Amniotic stem cell (primary cell): ENCODE measurements around the gene AGAP2.

Experiments
- DNase-seq: peaks from one replicate; lab custom pipeline; 2025; lab: John Stamatoyannopoulos, UW

AGAP2 gene

DNA sequence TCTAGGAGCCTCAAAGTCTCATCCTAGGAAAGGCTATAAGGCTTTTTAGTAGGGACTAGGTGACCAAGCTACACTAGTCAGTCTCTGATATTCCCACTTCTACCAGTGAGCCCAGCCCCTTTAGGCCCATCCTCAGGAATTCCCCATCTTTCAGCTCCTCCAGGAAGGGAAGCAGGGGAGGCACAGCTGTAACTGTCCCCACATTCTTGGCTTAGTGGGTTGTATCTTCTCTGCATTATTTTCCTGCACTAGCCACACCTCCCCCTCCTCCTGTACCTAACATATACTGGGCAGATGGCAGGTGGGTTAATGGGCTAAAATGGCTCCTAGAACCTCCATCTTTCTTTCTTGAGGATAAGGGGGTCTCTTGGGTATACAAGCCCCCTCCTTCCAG is 28.8 kb upstream of the AGAP2 start:
- no peak for DNase-seq

DNA sequence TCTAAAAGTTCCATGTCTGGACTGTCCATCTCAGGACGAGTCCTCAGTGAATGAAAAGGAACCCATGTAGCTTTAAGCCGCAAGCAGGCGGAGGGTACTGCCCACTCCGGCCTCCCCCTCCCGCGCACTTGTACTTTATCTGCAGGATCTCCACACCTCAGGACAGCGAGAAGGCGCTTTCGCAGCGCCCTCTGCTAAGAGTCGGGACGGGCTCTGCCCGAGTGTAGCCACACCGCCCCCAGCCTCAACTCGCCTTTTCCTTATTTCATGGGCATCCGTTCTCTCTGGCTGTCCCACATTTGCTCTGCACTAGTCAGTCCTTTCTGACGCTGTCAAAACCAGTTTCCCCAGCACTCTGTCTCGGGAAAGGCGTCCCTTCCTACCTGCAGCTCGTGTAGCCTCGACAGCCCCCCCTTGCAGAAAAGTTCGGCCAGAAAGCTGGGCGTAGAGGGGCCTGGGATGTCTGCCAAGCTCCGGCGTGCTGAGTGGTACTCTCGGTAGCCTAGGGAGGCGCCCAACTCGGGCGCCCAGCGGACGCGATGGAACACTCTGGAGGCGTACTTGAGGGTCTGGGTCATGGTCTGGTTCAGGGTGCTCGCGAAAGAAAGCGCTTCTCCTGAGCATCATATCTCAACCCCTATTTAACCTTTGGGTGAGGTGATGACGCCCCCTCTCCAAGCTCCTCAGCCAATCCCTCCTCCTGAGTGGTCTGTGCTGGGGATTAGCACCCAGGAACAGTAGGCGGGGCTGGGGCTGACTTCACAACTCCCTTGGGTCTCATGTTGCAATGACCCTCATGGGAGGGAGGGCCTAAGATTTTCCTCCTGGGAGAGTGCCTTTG is 28.1 kb upstream of the AGAP2 start, which contains the start of gene CYP27B1:
Gene CYP27B1, minus strand, starts transcription at position 615 of the 841 bp plus-strand sequence. Its CDS starts 37 bp downstream, at position 578.
- DNase-seq = no peak

DNA sequence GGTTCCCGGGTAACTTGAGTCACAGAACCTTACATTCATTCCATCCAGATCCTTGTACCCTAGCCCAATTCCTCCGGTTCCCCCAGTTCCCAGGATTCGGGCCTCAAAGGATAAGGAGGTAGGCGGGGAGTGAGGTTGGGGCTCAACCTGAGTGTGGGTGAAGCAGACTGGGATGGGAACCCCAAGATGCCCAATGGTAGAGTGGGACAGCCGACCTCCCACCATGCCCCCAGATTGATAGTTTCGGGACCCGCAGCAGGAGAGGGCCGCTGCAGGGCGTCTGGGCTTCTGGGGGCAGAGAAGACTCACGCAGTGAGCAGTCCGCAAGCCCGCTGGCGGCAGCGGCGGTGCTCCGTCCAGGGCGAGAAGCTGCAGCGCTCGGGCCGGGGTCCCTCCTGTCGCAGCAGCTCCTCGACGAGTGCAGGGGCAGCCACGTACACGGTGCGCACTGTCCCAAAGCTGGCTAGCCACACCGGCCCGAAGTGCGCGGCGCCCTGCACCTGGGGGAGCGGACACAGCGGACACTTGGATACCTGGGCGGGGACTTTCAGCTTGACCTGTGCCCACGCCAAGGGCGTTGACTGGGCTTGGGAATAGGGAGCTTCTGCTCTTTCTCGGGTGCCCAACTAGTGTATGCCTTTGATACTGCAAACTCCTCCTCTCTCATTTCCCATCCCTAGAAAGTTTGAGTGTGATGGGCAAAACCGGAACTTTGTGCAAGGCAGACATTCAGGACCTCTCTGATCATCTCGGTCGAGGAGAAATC is 27.3 kb upstream of the AGAP2 start:
- DNase-seq = no peak

DNA sequence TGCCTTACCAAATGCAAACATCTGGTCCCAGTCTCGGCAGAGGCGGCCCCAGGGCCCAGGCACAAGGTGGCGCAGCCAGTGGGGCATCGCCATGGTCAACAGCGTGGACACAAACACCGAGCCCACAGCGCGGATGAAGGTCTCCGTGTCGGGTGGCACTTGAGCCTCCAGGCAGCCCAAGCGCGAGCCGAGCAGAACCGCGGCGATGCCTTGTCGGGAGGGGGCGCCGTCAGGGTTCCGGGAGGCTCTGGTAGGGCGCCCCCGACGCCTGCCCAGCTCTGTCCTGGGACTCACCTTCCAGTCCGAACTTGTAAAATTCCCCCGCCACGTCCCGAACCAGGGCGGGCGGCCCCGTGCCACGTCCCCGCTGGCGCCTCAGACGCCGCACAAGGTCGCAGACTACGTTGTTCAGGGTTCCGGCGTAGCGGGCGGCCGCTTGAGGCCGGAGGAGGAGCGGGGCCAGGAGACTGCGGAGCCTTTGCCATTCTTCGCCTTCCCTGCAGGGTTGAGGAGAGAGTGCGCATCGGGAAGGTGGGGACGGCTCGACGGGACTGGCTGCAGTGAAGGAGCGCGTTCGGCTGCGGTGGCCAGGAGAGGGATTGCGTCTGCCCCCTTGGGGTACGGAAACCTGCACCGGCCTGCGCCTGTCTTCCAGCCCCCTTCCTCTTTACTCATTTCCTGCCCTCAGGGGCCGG is 26.6 kb upstream of the AGAP2 start:
- DNase-seq = no peak

DNA sequence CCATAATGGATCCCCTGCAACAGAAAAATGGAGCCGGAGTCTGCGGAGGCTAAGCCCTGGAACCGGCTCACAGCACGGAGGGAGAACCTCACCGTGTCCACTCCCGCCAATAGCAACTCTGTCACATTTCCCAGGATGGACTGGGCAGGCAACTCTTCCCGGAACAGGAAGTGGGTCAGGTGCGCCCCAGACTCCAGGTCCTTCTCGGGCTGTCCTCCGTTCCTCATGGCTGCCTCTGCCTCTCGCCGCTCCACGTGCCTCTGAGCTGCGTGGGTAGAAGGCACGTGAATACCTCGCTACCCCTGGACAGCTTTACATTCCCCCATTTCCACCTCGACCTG is 26.1 kb upstream of the AGAP2 start:
- no peak for DNase-seq

DNA sequence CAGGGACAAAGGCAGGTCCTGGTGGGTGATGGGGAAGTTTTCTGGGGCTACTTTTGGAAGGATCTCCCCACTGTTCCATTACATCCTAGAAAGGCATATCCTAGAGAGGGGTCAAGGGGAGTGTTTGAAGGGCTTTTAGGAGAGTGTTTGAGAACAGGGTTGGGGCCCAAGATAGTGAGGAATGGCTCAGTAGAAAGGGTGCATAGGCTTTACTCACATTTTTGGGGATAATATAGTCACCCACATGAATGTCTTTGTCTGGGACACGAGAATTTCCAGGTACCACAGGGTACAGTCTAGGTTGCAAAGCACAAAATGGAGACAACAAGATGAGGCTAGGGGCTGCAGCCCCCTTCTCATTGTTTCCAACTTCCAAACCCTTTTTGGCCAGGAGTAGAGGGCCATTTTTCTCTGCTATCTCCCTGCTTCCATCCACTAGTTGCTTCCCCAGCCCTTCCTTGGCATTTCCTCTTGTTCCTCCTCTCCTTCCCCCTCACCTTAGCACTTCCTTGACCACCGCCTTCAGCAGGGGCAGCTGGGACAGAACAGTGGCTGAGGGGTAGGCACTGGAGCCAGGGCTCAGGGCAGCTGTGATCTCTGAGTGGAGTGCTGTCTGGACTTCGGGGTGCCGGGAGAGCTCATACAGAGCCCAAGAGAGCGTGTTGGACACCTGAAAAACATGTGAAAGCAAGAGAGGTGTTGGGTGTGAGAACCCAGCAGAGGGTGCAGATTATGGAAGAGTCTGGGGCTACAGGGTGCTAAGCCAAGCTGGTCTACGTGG is 25.5 kb upstream of the AGAP2 start:
- DNase-seq = no peak

DNA sequence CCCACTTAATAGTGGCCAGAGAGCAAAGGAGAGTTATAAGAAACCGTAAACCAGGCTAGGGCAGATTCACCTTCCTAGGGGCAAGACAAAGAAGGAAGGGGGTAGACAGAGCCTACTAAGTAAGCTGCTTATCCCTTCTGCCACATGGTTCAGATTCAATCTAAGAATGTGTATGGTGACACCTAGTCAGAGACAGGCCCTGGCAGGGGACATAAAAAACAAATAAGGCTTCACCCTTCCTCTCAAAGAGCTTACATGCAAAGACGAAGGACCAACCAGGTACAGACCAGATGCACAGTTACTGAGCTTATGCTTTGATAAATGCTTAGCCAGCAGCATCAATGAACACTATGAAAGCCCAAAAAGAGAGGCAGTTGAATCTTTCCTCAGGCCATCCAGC is 23.9 kb upstream of the AGAP2 start:
- no peak for DNase-seq

DNA sequence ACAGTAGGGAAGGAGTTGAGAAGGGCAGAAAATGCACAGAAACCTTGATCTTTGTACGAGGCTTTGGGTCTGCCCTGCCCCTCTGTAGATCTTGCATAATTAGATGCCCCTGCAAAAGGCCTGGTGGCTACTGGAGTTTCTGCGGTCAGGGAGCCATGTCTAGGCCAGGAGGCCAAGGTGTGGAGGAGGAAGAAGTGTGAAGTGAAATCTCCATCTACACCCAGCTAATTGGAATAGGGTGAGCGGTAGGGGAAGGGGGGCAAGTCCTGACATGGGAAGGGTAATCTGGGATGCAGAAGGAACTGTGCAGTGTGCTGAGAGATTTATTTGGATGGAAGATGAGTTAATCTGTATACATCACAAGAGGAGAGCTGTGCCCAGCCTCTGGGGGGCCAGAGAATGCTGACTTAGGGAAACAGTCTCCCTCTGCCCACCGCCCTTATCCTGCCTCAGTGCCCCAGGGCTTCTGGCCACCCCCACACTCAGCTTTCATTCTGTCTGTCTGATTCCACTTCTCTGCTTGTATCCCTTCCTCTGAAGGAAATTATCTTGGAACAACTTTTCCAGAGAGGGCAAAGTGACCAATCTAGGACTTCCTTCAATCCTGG is 23.0 kb upstream of the AGAP2 start:
- no peak for DNase-seq

DNA sequence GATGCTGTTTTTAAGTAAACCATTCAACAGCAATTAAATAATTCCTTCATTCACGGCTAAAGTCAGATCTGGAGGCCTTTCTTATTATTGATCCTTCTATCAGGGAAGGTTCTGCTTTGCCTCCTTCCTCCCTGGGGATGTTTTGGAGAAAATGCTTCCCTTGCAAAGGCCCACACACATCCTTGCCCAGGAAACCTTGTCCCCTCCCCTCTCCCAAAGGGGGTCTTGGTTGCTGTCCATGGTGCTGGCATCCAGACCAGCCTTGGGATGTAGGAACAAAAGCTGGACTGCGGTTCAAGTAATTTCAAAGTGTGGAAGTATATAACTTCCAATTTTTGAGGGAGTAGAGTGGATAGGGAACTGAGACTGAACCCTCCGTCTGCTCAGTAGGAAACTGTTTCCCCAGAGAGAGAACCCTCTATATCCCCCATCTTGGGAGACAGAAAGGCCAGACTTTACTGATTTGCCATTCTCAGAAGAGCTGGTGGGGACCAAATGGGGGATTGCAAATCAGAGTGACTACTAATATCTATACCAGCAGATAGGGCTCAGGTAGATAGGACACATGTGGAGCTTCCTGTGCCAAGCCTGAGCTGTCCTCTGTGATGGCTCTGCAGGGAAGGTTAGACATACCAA is 21.9 kb upstream of the AGAP2 start:
- no peak for DNase-seq

DNA sequence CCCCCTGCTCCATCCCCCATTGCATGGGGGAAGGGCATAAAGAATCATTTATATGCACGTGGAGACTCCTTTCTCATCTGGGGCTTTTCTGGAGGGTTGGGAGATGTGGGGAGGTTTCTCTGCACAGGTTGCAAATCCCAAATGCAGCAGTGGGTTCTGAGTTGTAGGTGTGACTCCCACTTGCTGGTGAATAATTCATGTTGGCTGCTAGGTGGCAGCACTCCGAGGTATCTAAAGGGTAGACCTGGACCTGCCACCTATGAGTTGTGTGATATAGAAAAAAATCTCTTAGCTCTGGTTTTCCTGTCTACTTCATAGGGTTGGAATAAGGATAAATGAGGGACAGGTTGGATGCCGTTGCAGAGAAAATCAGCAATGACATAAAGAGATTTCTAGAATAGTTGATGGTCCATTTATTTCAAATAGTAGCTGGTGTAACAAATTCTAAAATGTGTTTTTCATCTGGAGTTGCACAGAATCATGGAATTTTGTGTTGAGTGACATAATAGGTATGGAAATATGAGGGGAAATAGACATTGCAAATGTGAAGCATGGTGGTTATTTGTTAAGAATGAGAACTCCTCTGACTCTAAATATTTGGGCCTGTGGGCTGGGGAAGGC is 20.9 kb upstream of the AGAP2 start:
- DNase-seq = no peak

DNA sequence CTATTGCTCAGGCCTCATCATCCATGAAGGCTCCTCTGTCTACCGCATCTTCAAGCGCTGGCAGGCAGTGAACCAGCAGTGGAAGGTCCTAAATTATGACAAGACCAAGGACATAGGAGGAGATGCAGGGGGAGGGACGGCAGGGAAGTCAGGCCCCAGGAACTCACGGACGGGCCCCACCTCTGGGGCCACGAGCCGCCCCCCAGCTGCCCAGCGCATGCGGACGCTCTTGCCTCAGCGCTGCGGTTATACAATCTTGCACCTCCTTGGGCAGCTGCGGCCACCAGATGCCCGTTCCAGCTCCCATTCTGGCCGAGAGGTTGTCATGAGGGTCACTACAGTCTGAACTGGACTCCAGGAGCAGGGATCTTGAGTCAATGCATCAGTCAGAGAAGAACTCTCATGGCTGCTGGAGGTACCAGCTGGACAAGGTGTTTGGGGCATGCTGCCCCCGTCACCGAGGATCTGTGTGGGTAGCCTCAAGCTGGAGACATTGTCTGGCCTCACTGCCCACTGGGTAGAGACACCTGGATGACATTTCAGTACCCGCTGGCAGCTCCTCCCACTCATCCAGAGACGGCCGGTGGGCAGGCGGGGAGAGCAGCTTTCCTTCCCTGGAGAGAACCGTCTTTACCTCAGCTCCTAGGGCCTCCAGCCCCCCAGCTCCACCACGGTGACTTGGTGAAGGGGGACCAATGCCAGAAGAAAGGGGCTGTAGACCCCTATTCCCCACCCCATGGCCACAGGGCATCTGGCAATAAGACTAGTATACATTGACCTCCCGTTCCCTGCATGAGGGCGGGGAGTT is 20.2 kb upstream of the AGAP2 start:
- no peak for DNase-seq

DNA sequence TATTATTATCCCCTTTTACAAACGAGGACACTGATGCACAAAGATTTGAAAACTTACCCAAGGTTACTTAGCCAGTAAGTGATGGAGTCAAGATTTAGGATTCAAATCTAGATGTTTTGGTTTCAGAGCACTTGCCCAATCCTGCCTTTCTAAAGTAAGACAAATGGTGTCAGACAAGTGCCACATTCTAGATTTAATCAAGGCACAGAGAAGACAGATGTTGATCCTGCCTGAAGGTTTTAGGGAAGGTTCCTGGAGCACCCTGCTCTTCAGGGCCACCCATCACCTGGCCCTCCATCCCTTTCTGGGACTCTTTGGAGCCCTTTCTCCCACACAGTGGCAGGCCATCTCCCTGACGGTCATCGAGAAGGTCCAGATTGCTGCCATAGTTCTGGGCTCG is 19.2 kb upstream of the AGAP2 start:
- no peak for DNase-seq

DNA sequence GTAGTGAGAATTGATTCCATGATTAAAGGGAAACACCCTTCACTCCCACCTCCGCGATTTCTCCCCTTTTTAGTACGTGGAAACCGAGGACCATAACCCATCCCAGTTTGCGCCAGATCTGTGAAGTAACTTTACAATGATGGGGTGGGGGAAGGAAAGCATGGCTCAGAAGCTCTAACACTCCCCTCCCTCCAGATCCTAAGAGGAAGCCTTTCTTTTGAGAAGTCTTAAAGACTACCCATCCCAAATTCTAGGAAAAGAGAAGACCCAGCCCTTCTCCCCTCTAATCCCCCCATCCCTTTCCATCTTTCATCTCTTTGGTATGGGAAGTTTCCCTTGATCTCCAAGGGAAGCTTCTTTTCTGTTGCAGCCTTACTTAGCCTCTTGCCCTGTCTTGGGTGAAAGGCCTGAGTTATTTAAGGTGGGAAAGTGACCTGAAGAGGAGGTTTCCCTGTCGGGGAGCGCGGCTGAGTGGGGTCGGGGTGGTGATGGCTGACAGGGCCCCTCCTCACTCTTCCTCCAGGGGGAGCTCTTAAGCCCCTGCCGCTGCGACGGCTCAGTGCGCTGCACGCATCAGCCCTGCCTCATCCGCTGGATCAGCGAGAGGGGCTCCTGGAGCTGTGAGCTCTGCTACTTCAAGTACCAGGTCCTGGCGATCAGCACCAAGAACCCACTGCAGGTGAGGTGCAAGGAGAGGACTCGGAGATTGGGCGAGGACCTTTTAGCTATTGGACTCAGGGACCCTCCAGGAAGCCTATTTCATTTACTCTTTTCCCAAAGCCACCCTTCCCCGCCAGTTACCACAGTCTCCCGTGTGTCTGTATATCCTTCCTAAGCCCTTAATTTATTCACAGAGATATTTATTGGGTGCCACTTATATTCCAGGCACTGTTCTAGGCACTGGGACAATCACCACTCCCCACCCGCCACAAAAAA is 18.1 kb upstream of the AGAP2 start:
- DNase-seq = no peak

DNA sequence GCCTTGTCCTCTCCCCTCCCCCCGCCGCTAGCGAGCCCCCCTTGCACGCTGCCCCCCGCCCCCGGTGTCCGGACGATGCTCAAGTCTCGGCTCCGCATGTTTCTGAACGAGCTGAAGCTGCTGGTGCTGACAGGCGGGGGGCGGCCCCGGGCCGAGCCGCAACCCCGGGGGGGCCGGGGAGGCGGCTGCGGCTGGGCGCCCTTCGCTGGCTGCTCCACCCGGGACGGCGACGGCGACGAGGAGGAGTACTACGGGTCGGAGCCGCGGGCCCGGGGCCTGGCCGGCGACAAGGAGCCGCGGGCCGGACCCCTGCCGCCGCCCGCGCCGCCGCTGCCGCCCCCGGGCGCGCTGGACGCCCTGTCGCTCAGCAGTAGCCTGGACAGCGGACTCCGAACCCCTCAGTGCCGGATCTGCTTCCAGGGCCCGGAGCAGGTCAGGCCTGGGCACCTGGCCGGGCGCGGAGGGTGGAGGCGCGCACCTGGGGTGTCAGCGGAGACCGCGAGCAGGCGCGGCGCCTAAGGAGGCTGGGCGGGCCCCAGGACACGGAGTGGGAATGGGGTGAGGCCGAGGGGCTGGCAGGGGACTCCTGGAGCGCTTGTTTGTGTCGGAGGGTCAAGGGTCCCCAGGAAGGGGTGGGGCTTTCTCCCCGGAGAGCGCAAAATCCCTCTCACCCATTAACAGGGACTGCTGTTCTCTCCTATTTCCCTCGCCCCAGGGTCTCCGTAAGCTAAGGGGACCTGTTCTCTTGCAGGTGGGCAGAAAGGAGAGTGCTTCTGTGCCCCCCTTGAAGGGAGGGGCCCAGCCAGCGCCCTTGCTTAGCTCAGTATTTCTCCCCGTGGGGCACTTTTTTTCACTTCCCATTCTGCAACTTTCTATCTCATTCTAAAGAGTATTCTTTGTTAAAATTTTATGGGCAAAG is 17.2 kb upstream of the AGAP2 start:
- DNase-seq = no peak

DNA sequence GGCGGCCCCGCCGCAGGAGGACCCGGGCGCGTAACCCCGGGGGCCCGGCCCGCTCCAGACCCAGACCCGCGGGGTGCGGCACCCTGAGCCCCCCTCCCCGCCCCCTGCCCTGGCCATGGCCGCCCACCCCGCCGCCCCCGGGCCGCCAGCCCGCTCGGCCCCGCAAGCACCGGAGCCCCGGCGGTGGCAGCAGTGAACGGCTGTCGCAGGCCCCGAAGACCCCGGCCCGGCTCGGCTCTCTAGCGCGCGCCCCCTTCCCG is 16.6 kb upstream of the AGAP2 start:
- no peak for DNase-seq

DNA sequence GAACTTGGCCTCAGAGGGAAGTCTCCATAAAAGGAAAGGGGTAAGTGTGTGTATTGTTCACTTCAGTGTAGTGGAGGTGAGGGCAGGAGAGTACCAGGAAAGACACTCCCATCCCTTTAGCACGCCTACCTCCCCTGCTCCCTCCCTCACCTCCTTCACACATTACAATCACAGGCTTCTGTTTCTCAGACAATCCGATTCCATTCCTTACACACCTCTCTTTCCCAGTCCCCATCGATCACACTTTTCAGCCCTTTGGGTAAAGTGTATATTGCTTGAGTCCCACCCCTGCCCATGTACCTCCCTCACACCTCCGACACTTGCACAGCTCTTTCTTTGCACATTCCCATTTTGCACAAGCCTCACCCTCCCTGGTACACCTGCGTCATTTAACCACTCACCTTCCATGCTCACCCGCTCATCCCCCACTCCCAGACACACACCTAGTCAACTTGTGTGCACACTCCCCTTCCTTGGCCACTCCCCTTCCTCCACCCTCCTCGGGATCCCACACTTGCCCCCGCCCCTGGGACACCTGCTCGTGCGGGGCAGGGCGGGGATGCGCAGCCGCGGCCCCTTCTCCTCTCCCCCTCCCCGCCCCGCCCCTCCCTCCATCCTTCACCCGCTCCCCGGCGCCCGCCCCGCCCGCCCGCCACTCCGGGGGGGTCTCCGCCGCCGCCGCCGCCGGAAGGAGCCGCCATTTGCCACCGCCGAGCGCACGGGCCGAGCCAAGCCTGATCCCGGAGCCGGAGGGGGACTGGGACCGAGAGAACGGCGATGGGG is 16.1 kb upstream of the AGAP2 start, which contains the start of gene MARCHF9:
Gene MARCHF9, plus strand, starts transcription at position 693 of the 783 bp plus-strand sequence. CDS start 426 bp downstream, outside the sequence.
- no peak for DNase-seq

DNA sequence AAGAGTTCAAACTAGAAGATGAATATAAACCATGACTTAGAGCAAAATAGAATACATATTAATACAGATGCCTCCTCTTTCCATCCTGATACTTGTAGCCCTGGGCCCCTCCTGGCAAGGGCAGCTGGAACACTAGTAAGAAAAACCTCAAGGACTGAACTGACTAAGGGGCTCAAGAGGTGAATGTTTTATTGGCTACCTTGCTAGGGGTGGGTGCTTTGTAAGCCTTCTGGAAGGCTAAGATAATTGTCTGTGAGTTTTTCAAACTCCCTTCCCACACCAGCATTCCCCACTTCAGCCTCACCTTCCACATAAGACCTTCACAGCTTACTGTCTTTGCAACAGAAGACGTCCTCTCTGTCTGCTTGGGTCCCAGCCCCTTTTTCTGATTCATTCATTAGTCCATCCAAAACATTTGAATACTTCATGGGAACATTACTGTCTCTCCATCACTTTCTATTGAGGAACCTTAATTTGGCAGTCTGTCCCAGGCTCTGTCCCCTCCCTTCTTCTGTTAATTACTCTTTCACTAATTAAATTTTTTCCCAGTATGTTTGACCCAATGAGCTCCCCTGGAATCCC is 15.3 kb upstream of the AGAP2 start:
- DNase-seq = no peak
